RWPE2 (cell line): ENCODE data around the gene DAAM2.

Experiments used
- ATAC-seq: fragments of 200-7000 bp; cut with Tn5 transposase; 3 replicates; pipeline ENCODE4 v1.9.1; 2021; ENCODE audit warnings: low read depth
- DNase-seq: peaks from one replicate; pipeline ENCODE4 v3.0.0-alpha.2; 2020; ENCODE audit warnings: low spot score
- H3K27ac ChIP-seq: fragments of 450-650 bp; 2 replicates; pipeline ENCODE4 v1.5.1; 2017; ENCODE audit warnings: mild to moderate bottlenecking; ENCODE audit not compliant: poor library complexity, severe bottlenecking
- H3K27me3 ChIP-seq: fragments of 250-450 bp; sonication (Bioruptor Pico); 2 replicates; pipeline ENCODE4 v1.5.1; 2021; ENCODE audit warnings: mild to moderate bottlenecking, moderate library complexity; ENCODE audit not compliant: insufficient read depth, poor library complexity, severe bottlenecking
- H3K36me3 ChIP-seq: fragments of 250-450 bp; sonication (Bioruptor Pico); 2 replicates; pipeline ENCODE4 v1.5.1; 2020; ENCODE audit warnings: low read depth, mild to moderate bottlenecking, moderate library complexity
- H3K4me1 ChIP-seq: fragments of 250-450 bp; sonication (Bioruptor Pico); 2 replicates; pipeline ENCODE4 v1.5.1; 2021; ENCODE audit warnings: mild to moderate bottlenecking, moderate library complexity; ENCODE audit not compliant: insufficient read depth, poor library complexity, severe bottlenecking
- H3K4me3 ChIP-seq: fragments of 250-450 bp; sonication (Bioruptor Pico); 2 replicates; pipeline ENCODE4 v1.5.1; 2021; ENCODE audit warnings: mild to moderate bottlenecking, moderate library complexity; ENCODE audit not compliant: severe bottlenecking
- H3K9me3 ChIP-seq: fragments of 250-450 bp; sonication (Bioruptor Pico); 2 replicates; pipeline ENCODE4 v1.5.1; 2021; ENCODE audit warnings: mild to moderate bottlenecking, moderate library complexity; ENCODE audit not compliant: severe bottlenecking
- TF ChIP-seq, protein P1 (sequence below): fragments of 450-650 bp; IDR thresholded peaks from one replicate; pipeline ENCODE4 v1.5.1; 2017; ENCODE audit warnings: mild to moderate bottlenecking, moderate library complexity; ENCODE audit not compliant: poor library complexity, severe bottlenecking

The DAAM2 gene

GRCh38 chr6:39937686-39938333 lies 145.6 kb downstream of the DAAM2 start:
- Histone ChIP-seq H3K36me3 (no peaks in the 10 kb centered on the region), H3K27ac (no peak overlapping the region), H3K9me3 (no peaks in the 10 kb centered on the region), H3K27me3 (no peaks in the 10 kb centered on the region), H3K4me1 (peaks cover 3% of the 10 kb centered on the region), H3K4me3 (no peak overlapping the region)
- DNase-seq (no peak), ATAC-seq (no peak)
- TF ChIP-seq, protein P1, sequence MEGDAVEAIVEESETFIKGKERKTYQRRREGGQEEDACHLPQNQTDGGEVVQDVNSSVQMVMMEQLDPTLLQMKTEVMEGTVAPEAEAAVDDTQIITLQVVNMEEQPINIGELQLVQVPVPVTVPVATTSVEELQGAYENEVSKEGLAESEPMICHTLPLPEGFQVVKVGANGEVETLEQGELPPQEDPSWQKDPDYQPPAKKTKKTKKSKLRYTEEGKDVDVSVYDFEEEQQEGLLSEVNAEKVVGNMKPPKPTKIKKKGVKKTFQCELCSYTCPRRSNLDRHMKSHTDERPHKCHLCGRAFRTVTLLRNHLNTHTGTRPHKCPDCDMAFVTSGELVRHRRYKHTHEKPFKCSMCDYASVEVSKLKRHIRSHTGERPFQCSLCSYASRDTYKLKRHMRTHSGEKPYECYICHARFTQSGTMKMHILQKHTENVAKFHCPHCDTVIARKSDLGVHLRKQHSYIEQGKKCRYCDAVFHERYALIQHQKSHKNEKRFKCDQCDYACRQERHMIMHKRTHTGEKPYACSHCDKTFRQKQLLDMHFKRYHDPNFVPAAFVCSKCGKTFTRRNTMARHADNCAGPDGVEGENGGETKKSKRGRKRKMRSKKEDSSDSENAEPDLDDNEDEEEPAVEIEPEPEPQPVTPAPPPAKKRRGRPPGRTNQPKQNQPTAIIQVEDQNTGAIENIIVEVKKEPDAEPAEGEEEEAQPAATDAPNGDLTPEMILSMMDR: no peak

DNA sequence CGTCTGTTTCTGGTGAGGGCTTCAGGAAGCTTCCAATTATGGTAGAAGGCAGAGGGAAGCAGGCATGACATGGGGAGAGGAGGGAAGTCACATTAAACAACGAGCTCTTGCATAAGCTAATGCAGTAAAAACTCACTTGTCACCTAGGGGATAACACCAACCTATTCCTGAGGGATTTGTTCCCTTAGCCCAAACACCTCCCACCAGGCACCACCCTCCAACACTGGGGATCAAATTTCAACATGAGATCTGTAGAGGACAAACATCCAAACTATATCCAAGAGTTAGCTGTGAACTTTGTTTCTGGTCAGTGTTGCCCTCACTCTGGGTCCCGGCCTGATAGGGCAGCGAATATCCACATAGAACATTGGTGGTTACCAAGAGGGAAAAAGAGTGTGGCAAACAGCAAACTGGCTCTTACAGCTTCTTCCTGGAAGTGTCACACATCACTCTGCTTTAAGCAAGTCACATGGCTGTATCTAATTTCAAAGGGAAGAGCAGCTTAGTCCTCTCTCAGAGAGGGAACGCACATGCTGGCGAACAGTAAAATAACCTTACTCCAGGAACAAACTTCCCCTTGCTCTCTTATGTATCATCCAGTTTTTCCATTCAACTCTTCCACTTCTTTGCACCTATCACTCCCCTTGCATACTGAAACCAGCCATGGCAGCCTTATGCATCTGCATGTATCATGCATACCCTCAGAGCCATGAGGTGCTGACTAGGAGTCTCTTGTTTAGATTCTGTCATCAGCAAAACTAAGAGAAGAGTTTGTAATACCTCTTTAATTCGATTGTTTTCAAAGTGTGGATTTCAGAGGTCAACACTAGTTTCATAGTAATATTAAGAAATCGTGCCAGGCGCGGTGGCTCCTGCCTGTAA lies 146.8 kb downstream of the DAAM2 start:
- Histone ChIP-seq H3K4me1 (no peaks in the 10 kb centered on the region), H3K36me3 (no peaks in the 10 kb centered on the region), H3K27me3 (no peaks in the 10 kb centered on the region), H3K27ac (no peak overlapping the region), H3K4me3 (no peak overlapping the region), H3K9me3 (no peaks in the 10 kb centered on the region)
- DNase-seq: no peak
- TF ChIP-seq, protein P1: no peak
- ATAC-seq: no peak

DNA sequence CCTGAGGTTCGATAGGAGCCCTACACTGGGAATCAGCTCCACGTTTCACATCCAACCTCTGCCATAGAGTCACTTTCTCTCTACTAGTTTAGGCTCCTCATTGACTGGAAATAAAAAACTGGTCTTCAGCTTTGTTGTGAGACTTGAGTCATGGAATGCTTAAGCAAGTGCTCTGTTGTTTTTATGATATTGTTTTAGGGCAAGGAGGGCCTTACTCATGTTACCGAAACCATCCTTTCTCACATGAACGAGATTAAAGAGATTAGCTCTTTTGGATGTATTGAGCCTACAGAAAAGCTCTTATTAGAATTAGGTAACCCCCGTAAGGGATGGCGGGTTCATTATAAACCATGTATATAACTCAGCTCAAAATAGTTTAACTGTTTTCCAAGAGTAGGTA lies 149.0 kb downstream of the DAAM2 start:
- no peaks in the 10 kb centered on the region for H3K36me3 ChIP-seq
- H3K27me3 ChIP-seq: no peaks in the 10 kb centered on the region
- H3K27ac ChIP-seq: no peak overlapping the region
- ATAC-seq (no peak), DNase-seq (no peak)
- TF ChIP-seq, protein P1: no peak
- H3K9me3 ChIP-seq: no peaks in the 10 kb centered on the region
- H3K4me3 ChIP-seq: no peak overlapping the region
- peaks cover 9% of the 10 kb centered on the region for H3K4me1 ChIP-seq

DNA sequence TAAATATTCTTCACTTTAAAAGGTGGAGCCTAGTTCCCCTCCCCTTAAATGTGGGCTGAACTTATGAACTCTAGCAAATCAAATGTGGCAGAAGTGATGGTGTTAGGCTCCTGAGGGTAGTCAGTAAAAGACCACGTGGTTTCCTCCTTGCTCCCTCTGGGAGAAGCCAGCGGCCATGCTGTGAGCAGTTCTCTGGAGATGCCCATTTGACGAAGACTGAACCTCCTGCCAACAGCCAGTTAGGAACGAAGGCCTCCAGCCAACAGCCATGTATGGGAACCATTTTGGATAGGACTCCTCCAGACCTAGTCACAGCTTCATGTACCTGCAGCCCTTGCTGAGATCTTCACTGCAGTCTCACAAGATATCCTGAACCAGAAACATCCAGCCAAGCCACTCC lies 149.6 kb downstream of the DAAM2 start:
- peaks cover 9% of the 10 kb centered on the region for H3K4me1 ChIP-seq
- DNase-seq (no peak), ATAC-seq (no peak)
- H3K36me3 ChIP-seq: no peaks in the 10 kb centered on the region
- H3K9me3 ChIP-seq: no peaks in the 10 kb centered on the region
- H3K27ac ChIP-seq: no peak overlapping the region
- H3K4me3 ChIP-seq: no peak overlapping the region
- TF ChIP-seq, protein P1: no peak
- no peaks in the 10 kb centered on the region for H3K27me3 ChIP-seq
